Testis (tissue), 2 donors: ENCODE measurements around the gene SHROOM3.

Source experiments
- POLR2A ChIP-seq: fragments of 450-650 bp; IDR thresholded peaks from one replicate; pipeline ENCODE4 v1.6.1; 2017; ENCODE audit warnings: antibody characterized with exemption, mild to moderate bottlenecking, moderate library complexity
- TF ChIP-seq, protein P1 (sequence below), 3 experiments: fragments of 450-650 bp in 2 of 3; fragments of 200-600 bp in 1 of 3; sonication (generic) in 1 of 3; IDR thresholded peaks; one replicate each; pipeline ENCODE4 v1.5.1; 2016 to 2019; ENCODE audit warnings: antibody characterized with exemption in 3 of 3, mild to moderate bottlenecking in 2 of 3, moderate library complexity in 1 of 3

GRCh38 chr4:76772498-76773106, 337.6 kb downstream of the SHROOM3 start:
- TF ChIP-seq, protein P1, sequence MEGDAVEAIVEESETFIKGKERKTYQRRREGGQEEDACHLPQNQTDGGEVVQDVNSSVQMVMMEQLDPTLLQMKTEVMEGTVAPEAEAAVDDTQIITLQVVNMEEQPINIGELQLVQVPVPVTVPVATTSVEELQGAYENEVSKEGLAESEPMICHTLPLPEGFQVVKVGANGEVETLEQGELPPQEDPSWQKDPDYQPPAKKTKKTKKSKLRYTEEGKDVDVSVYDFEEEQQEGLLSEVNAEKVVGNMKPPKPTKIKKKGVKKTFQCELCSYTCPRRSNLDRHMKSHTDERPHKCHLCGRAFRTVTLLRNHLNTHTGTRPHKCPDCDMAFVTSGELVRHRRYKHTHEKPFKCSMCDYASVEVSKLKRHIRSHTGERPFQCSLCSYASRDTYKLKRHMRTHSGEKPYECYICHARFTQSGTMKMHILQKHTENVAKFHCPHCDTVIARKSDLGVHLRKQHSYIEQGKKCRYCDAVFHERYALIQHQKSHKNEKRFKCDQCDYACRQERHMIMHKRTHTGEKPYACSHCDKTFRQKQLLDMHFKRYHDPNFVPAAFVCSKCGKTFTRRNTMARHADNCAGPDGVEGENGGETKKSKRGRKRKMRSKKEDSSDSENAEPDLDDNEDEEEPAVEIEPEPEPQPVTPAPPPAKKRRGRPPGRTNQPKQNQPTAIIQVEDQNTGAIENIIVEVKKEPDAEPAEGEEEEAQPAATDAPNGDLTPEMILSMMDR (IDR thresholded peaks at IDR 0.05), result no peak
- TF ChIP-seq POLR2A, result no peak
